HCT116 (cell line): ENCODE data around the gene STX1A. TPM values are rescaled to one million over a fixed set of nuclear protein-coding genes. Genes with fewer than 3 reads are reported as not detected.

Source experiments
- ATAC-seq: fragments of 200-7000 bp; cut with Tn5 transposase; 2 replicates; pipeline ENCODE4 v1.9.1; 2020; ENCODE audit warnings: mild to moderate bottlenecking, moderate library complexity
- BruUV-seq: library from RNA; stranded (reverse); fragments of 400-500 nt; replicated peaks from 2 replicates; lab custom pipeline; 2021; lab: Mats Ljungman, UMichigan
- CTCF ChIA-PET: fragments of 300-600 bp; sonication (Branson Sonifier 250); formaldehyde crosslinking; loops from one replicate; lab custom pipeline; 2021; ENCODE audit warnings: antibody characterized with exemption; lab: Charles Lee
- POLR2A ChIA-PET: fragments of 300-600, 350-600 bp; sonication (Branson Sonifier 250); formaldehyde crosslinking; loops from one replicate; lab custom pipeline; 2021; ENCODE audit warnings: antibody characterized with exemption; lab: Charles Lee
- RAD21 ChIA-PET, 2 experiments: fragments of 300-600 bp; sonication (Branson Sonifier 250); formaldehyde crosslinking; loops; one replicate each; lab custom pipeline; 2023; ENCODE audit warnings: low total read pairs in 2 of 2; ENCODE audit not compliant: uncharacterized antibody in 2 of 2, unreplicated experiment in 2 of 2, low non-redundant PET in 1 of 2; lab: Charles Lee
- DNase-seq: peaks from one replicate; pipeline ENCODE4 v3.0.0-alpha.2; 2010; ENCODE audit warnings: low read depth, low spot score
- H2AFZ ChIP-seq: fragments of 200-600 bp; shearing (Covaris generic), sonication (generic); 2 replicates; pipeline ENCODE4 v1.6.1; 2017; ENCODE audit warnings: low read depth, mixed run types, mixed read lengths, antibody characterized with exemption, low read length; ENCODE audit not compliant: poor library complexity, severe bottlenecking
- H3K27ac ChIP-seq: 2 replicates; pipeline ENCODE4 v1.5.1; 2012; ENCODE audit warnings: low read depth, low read length
- H3K27me3 ChIP-seq: fragments of 200-600 bp; sonication (generic); 2 replicates; pipeline ENCODE4 v1.6.1; 2016; ENCODE audit warnings: mixed run types, low read length, mixed read lengths; ENCODE audit not compliant: insufficient read depth
- H3K36me3 ChIP-seq, 2 experiments: fragments of 200-500 bp in 1 of 2; fragments of 200-600 bp in 1 of 2; sonication (Bioruptor generic) in 1 of 2; sonication (generic) in 1 of 2; 2 replicates each; pipeline versions ENCODE4 v1.5.1 to v1.6.1; 2014 to 2016; ENCODE audit warnings: low read length in 2 of 2, inconsistent platforms in 1 of 2, mixed read lengths in 1 of 2, mixed run types in 1 of 2; ENCODE audit not compliant: insufficient read depth in 2 of 2, control insufficient read depth in 1 of 2
- H3K4me1 ChIP-seq, 2 experiments: fragments of 200-600 bp in 1 of 2; sonication (generic) in 1 of 2; 2 replicates each; pipeline versions ENCODE4 v1.5.1 to v1.6.1; 2012 to 2017; ENCODE audit warnings: low read length in 2 of 2, inconsistent platforms in 1 of 2, mild to moderate bottlenecking in 1 of 2, mixed read lengths in 1 of 2, mixed run types in 1 of 2, moderate library complexity in 1 of 2; ENCODE audit not compliant: insufficient read depth in 2 of 2, control insufficient read depth in 1 of 2
- H3K4me2 ChIP-seq: fragments of 200-600 bp; sonication (generic); 2 replicates; pipeline ENCODE4 v1.6.1; 2017; ENCODE audit warnings: mixed run types, low read length, mixed read lengths
- H3K4me3 ChIP-seq, 2 experiments: fragments of 200-600 bp in 1 of 2; sonication (generic) in 1 of 2; replicated peaks in 1 of 2; 2 replicates each; pipeline ENCODE4 v1.5.1; 2011 to 2016; ENCODE audit warnings: low read length in 2 of 2, control low read depth in 1 of 2, low read depth in 1 of 2, mild to moderate bottlenecking in 1 of 2, mixed read lengths in 1 of 2, mixed run types in 1 of 2
- H3K79me2 ChIP-seq: fragments of 200-600 bp; sonication (generic); 2 replicates; pipeline ENCODE4 v1.6.1; 2017; ENCODE audit warnings: mild to moderate bottlenecking, mixed run types, low read length, moderate library complexity, mixed read lengths; ENCODE audit not compliant: insufficient read depth
- H3K9ac ChIP-seq: fragments of 200-600 bp; sonication (generic); 2 replicates; pipeline ENCODE4 v1.6.1; 2016; ENCODE audit warnings: low read length, mixed read lengths
- H3K9me2 ChIP-seq: fragments of 200-600 bp; sonication (generic), shearing (Covaris generic); 2 replicates; pipeline ENCODE4 v1.6.1; 2017; ENCODE audit warnings: mixed run types, mild to moderate bottlenecking, moderate library complexity; ENCODE audit not compliant: insufficient read depth
- H3K9me3 ChIP-seq, 2 experiments: fragments of 200-500 bp in 1 of 2; fragments of 200-600 bp in 1 of 2; sonication (Bioruptor generic) in 1 of 2; sonication (generic) in 1 of 2; 2 replicates each; pipeline ENCODE4 v1.6.1; 2014 to 2017; ENCODE audit warnings: low read length in 2 of 2, mixed read lengths in 2 of 2, inconsistent platforms in 1 of 2, low read depth in 1 of 2, mild to moderate bottlenecking in 1 of 2, mixed run types in 1 of 2, moderate library complexity in 1 of 2; ENCODE audit not compliant: control insufficient read depth in 1 of 2, insufficient read depth in 1 of 2
- H4K20me1 ChIP-seq: fragments of 200-600 bp; sonication (generic), shearing (Covaris generic); 2 replicates; pipeline ENCODE4 v1.6.1; 2017; ENCODE audit warnings: mixed run types, mild to moderate bottlenecking, moderate library complexity; ENCODE audit not compliant: insufficient read depth
- CBX3 ChIP-seq: IDR thresholded peaks from 2 replicates; pipeline ENCODE4 v1.6.1; 2012; ENCODE audit warnings: low read depth
- CTCF ChIP-seq, 3 experiments: fragments of 200-600 bp in 1 of 3; sonication (generic) in 1 of 3; IDR thresholded peaks in 2 of 3; conservative IDR thresholded peaks in 1 of 3; 2 replicates each; pipeline ENCODE4 v1.5.1; 2012 to 2017; ENCODE audit warnings: low read depth in 2 of 3, low read length in 2 of 3, antibody characterized with exemption in 1 of 3, borderline replicate concordance in 1 of 3, control low read depth in 1 of 3, mild to moderate bottlenecking in 1 of 3, mixed read lengths in 1 of 3, mixed run types in 1 of 3, moderate library complexity in 1 of 3; ENCODE audit not compliant: insufficient read depth in 1 of 3
- EGR1 ChIP-seq: IDR thresholded peaks from 2 replicates; pipeline ENCODE4 v1.6.1; 2012; ENCODE audit warnings: low read depth
- ELF1 ChIP-seq: IDR thresholded peaks from 2 replicates; pipeline ENCODE4 v1.6.1; 2012; ENCODE audit warnings: low read depth, borderline replicate concordance
- EZH2 ChIP-seq: fragments of 200-600 bp; sonication (generic); IDR thresholded peaks from 2 replicates; pipeline ENCODE4 v1.6.1; 2017; ENCODE audit warnings: antibody characterized with exemption, mixed run types
- EZH2phosphoT487 ChIP-seq: fragments of 200-600 bp; IDR thresholded peaks from 2 replicates; pipeline ENCODE4 v1.6.1; 2018; ENCODE audit warnings: antibody characterized with exemption, borderline replicate concordance
- JUND ChIP-seq: IDR thresholded peaks from 2 replicates; pipeline ENCODE4 v1.6.1; 2012
- POLR2A ChIP-seq: IDR thresholded peaks from 2 replicates; pipeline ENCODE4 v1.7.0; 2011; ENCODE audit warnings: borderline replicate concordance; ENCODE audit not compliant: insufficient read depth, insufficient read length; ENCODE audit errors: extremely low read depth
- RAD21 ChIP-seq: IDR thresholded peaks from 2 replicates; pipeline ENCODE4 v1.6.1; 2012; ENCODE audit warnings: low read depth, mild to moderate bottlenecking
- REST ChIP-seq: IDR thresholded peaks from 2 replicates; pipeline ENCODE4 v1.6.1; 2012; ENCODE audit warnings: low read depth
- SIN3A ChIP-seq: IDR thresholded peaks from 2 replicates; pipeline ENCODE4 v1.6.1; 2012; ENCODE audit warnings: low read depth
- SP1 ChIP-seq: IDR thresholded peaks from 2 replicates; pipeline ENCODE4 v1.6.1; 2012; ENCODE audit warnings: low read depth
- TCF7L2 ChIP-seq: IDR thresholded peaks from 2 replicates; pipeline ENCODE4 v1.7.0; 2011; ENCODE audit warnings: borderline replicate concordance, inconsistent platforms; ENCODE audit not compliant: insufficient read depth, insufficient read length; ENCODE audit errors: extremely low read depth
- ZBTB33 ChIP-seq: IDR thresholded peaks from 2 replicates; pipeline ENCODE4 v1.6.1; 2011; ENCODE audit warnings: mild to moderate bottlenecking, low read length, moderate library complexity; ENCODE audit not compliant: insufficient replicate concordance; ENCODE audit errors: extremely low read depth
- ZFX ChIP-seq: fragments of 450-650 bp; IDR thresholded peaks from 2 replicates; pipeline ENCODE4 v1.6.1; 2017
- ZNF274 ChIP-seq: fragments of 200-500 bp; sonication (Bioruptor generic); IDR thresholded peaks from 2 replicates; pipeline ENCODE4 v1.6.1; 2014; ENCODE audit warnings: mild to moderate bottlenecking, low read depth, low read length, inconsistent platforms
- intact Hi-C: fragments of 100-400 bp; cut with micrococcal nuclease; formaldehyde crosslinking; loops from 2 replicates; pipeline ENCODE4 v1.10.0; 2022
- total RNA-seq: library from RNA; stranded (reverse); gene quantifications from one replicate; pipeline ENCODE4 v1.2.1, GENCODE V29; 2021; ENCODE audit not compliant: unreplicated experiment

Gene STX1A
- total RNA-seq, 1 experiment from 2014 or later = 39.4 TPM

GRCh38 chr7:73717025-73717807 is 2.3 kb downstream of the STX1A start (continued):
- no peak for TF ChIP-seq CTCF (IDR thresholded peaks at IDR 0.05 in 2 of 3, conservative IDR thresholded peaks at IDR 0.05 in 1 of 3; ENCODE audit: borderline replicate concordance in 1 of 3, insufficient read depth in 1 of 3, low read depth in 2 of 3, low read length in 2 of 3)
- TF ChIP-seq RAD21 = no peak
- TF ChIP-seq SIN3A = no peak
- no peak for TF ChIP-seq SP1

GRCh38 chr7:73716318-73716890 is 3.1 kb downstream of the STX1A start:
- no peak overlapping the region for H2AFZ ChIP-seq
- no peaks in the 10 kb centered on the region for H3K9me3 ChIP-seq
- peaks cover 73% of the 10 kb centered on the region for H3K79me2 ChIP-seq
- H3K4me2 ChIP-seq = peak overlapping the region; percentile 84
- no peak for TF ChIP-seq RAD21
- no peak for TF ChIP-seq TCF7L2
- no peak for TF ChIP-seq CBX3
- TF ChIP-seq ZFX = no peak
- no peak for TF ChIP-seq SIN3A
- no peak for TF ChIP-seq JUND
- TF ChIP-seq EGR1 = no peak
- TF ChIP-seq ELF1 = no peak
- no peak for TF ChIP-seq REST
- TF ChIP-seq ZNF274 = no peak
- no peak for TF ChIP-seq EZH2
- TF ChIP-seq EZH2phosphoT487 = no peak
- TF ChIP-seq POLR2A = no peak
- no peak for TF ChIP-seq ZBTB33
- TF ChIP-seq, all 23 proteins: peak for 0
- ATAC-seq (no peak), DNase-seq (no peak)
- H3K27me3 ChIP-seq = no peaks in the 10 kb centered on the region
- intact Hi-C loops = no loop called here
- POLR2A ChIA-PET = interaction anchor here (0.5 to 2.0 kb wide), 7 partner anchors 10 to 126 kb away, joined by 3 to 17 read pairs (median 3); partner anchors contain the start of gene METTL27
- H3K36me3 ChIP-seq = peaks cover 0 to 3% of the 10 kb centered on the region in 2 experiments; a peak in 1 of 4 replicates
- peak overlapping the region; percentile 63 for H3K9ac ChIP-seq
- peaks cover 50 to 65% of the 10 kb centered on the region in 2 experiments for H3K4me1 ChIP-seq
- RAD21 ChIA-PET = interaction anchor here (0.6 to 2.8 kb wide), 6 partner anchors 9 to 110 kb away, joined by 3 to 8 read pairs (median 4); no protein-coding TSS in a partner anchor
- peak overlapping the region; percentile 81 for H3K27ac ChIP-seq
- H3K4me3 ChIP-seq = peak overlapping the region in 1 of 2 experiments; percentile 25; a peak in 3 of 4 replicates
- CTCF ChIA-PET = interaction anchor here (1.0 to 1.7 kb wide), 3 partner anchors 9 to 110 kb away, joined by 4 to 9 read pairs (median 5); no protein-coding TSS in a partner anchor
- peaks cover 8% of the 10 kb centered on the region; the same call in 1 of the 2 replicates for H4K20me1 ChIP-seq
- BruUV-seq = no TSS peak
- H3K9me2 ChIP-seq = no peaks in the 10 kb centered on the region
